Purkinje cell (primary cell): ENCODE results near the gene IGHMBP2. TPM values are rescaled to one million over a fixed set of nuclear protein-coding genes. Genes with fewer than 3 reads are reported as not detected.

ENCODE experiments used
- polyA plus RNA-seq: library from polyadenylated mRNA; unstranded; fragments of >200 nt; fragmentation: Nextera tagmentation; gene quantifications from 2 replicates; pipeline ENCODE4 v1.2.1, GENCODE V29; 2014

The IGHMBP2 gene
- 2.3 and 9.9 TPM in 2 replicates for polyA plus RNA-seq

GRCh38 chr11:68903288-68904247, at the start of gene IGHMBP2, which contains the start of gene MRPL21:
Gene IGHMBP2, plus strand, starts transcription at chr11:68903891. Its CDS starts 62 bp downstream, at chr11:68903953.
Gene MRPL21, minus strand, starts transcription at chr11:68903832. Its CDS starts 22 bp downstream, at chr11:68903810.

DNA sequence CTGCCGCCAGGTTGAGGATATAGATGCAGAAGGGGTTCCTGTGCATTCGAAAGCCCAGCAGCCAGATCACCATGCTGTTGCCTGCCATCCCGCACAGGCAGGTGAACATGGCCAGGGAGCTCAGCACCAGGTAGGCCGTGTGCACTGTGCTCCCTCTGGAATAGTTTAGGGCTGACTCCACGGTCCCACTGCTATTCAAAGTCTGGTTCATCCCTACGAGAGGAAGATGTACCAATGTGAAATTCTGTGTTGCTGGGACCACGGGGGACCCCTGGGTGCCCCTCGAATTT, 77.0 kb downstream of the IGHMBP2 start, which contains the start of gene MRGPRD:
Gene MRGPRD (minus strand): TSS at position 211 of the 290 bp plus-strand sequence. CDS start 0 bp downstream, at position 211.

Other genes starting within 250 kb of the IGHMBP2 start
- not detected in 2 replicates for gene GAL, start 219.3 kb upstream of the IGHMBP2 start, polyA plus RNA-seq
- gene TESMIN, start 152.4 kb upstream of the IGHMBP2 start, polyA plus RNA-seq = 2.2 and 2.4 TPM in 2 replicates
- 2.6 and 2.9 TPM in 2 replicates for gene CPT1A, start 62.0 kb upstream of the IGHMBP2 start, polyA plus RNA-seq
- 213 and 239 TPM in 2 replicates for gene MRPL21, start 59 bp upstream of the IGHMBP2 start, polyA plus RNA-seq
- not detected in 2 replicates for gene MRGPRD, start 77.1 kb downstream of the IGHMBP2 start, polyA plus RNA-seq
- not detected in 2 replicates for gene MRGPRF, start 109.4 kb downstream of the IGHMBP2 start, polyA plus RNA-seq
- gene TPCN2, start 145.0 kb downstream of the IGHMBP2 start, polyA plus RNA-seq = 0.71 and 0.93 TPM in 2 replicates